Measurements from ENCODE around the gene KCNQ1.

DNA sequence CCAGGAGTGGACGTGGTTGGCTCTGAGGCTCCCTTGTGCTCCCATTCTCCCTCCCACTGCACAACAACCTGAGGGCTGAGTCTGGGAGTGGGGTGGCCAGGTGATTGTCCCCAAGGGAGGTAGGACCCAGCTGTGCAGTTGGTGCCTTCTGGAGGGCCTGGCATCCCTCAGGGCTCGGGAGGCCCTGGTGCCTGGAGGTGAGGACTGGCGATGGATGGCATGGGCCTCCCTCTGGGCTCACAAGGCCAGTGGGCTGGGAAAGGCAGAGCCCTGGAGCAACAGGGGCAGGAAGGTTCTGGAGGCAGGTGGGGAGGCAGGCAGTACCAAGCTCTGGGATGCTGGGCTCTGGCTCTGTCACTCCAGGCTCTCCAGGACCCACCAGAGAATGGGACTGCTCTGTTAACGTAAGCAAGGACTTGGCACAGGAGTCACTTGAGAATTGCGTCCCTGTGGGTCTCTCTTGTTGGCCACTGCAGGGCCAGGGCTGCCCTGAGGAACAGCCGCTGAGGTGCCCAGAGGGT, 140.8 kb downstream of the KCNQ1 start:
- TF ChIP-seq, protein P1, sequence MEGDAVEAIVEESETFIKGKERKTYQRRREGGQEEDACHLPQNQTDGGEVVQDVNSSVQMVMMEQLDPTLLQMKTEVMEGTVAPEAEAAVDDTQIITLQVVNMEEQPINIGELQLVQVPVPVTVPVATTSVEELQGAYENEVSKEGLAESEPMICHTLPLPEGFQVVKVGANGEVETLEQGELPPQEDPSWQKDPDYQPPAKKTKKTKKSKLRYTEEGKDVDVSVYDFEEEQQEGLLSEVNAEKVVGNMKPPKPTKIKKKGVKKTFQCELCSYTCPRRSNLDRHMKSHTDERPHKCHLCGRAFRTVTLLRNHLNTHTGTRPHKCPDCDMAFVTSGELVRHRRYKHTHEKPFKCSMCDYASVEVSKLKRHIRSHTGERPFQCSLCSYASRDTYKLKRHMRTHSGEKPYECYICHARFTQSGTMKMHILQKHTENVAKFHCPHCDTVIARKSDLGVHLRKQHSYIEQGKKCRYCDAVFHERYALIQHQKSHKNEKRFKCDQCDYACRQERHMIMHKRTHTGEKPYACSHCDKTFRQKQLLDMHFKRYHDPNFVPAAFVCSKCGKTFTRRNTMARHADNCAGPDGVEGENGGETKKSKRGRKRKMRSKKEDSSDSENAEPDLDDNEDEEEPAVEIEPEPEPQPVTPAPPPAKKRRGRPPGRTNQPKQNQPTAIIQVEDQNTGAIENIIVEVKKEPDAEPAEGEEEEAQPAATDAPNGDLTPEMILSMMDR (IDR thresholded peaks at IDR 0.05): no peak
- no peak for TF ChIP-seq POLR2A (IDR thresholded peaks at IDR 0.05)

All from adrenal gland (tissue), 5 donors.